B cell (primary cell): ENCODE measurements around the gene TOX2. TPM values are rescaled to one million over a fixed set of nuclear protein-coding genes. Genes with fewer than 3 reads are reported as not detected.

Experiments
- ATAC-seq: fragments of 200-7000 bp; cut with Tn5 transposase; one replicate; pipeline ENCODE4 v1.10.0; 2021; ENCODE audit warnings: low read depth, mild to moderate bottlenecking, moderate number of reproducible peaks, moderate library complexity
- CTCF ChIA-PET: fragments of 350-600 bp; sonication (Branson Sonifier 250); formaldehyde crosslinking; loops from one replicate; lab custom pipeline; 2021; ENCODE audit warnings: antibody characterized with exemption, inconsistent platforms; lab: Charles Lee
- POLR2A ChIA-PET: fragments of 350-600 bp; sonication (Branson Sonifier 250); formaldehyde crosslinking; loops from one replicate; lab custom pipeline; 2021; ENCODE audit warnings: antibody characterized with exemption; lab: Charles Lee
- DNase-seq: peaks from one replicate; pipeline ENCODE4 v3.0.0; 2013
- H2AFZ ChIP-seq: 2 replicates; pipeline ENCODE4 v1.6.1; 2012; ENCODE audit warnings: mild to moderate bottlenecking, low read depth, low read length; ENCODE audit not compliant: insufficient read depth, poor library complexity, severe bottlenecking
- H3K27ac ChIP-seq, 2 donors: 1 replicate in 1 of 2; 2 replicates in 1 of 2; pipeline ENCODE4 v1.5.1; 2012 to 2013; ENCODE audit warnings: low read length in 2 of 2, mild to moderate bottlenecking in 2 of 2, moderate library complexity in 1 of 2
- H3K27me3 ChIP-seq, 4 experiments: fragments of 200-600 bp in 1 of 4; sonication (generic) in 1 of 4; replicated peaks in 1 of 4; 1 replicate in 2 of 4; 2 replicates in 2 of 4; pipeline versions ENCODE4 v1.6.1 to v1.7.0; 2013 to 2016; ENCODE audit warnings: low read length in 3 of 4, mild to moderate bottlenecking in 2 of 4, mixed read lengths in 1 of 4, moderate library complexity in 1 of 4; ENCODE audit not compliant: insufficient read depth in 4 of 4, control insufficient read depth in 3 of 4; ENCODE audit errors: control extremely low read depth in 1 of 4
- H3K36me3 ChIP-seq, 2 experiments: replicated peaks in 1 of 2; 1 replicate in 1 of 2; 2 replicates in 1 of 2; pipeline versions ENCODE4 v1.6.1 to v1.7.1; 2013; ENCODE audit warnings: low read length in 1 of 2; ENCODE audit not compliant: insufficient read depth in 2 of 2, control insufficient read depth in 1 of 2; ENCODE audit errors: control extremely low read depth in 1 of 2, extremely low read depth in 1 of 2
- H3K4me1 ChIP-seq, 2 donors: fragments of 200-600 bp in 1 of 2; sonication (generic) in 1 of 2; 1 replicate in 1 of 2; 2 replicates in 1 of 2; pipeline versions ENCODE4 v1.5.1 to v1.6.1; 2013 to 2017; ENCODE audit warnings: low read length in 2 of 2; ENCODE audit not compliant: control insufficient read depth in 2 of 2, insufficient read depth in 2 of 2
- H3K4me2 ChIP-seq: replicated peaks from 2 replicates; pipeline ENCODE3; 2012; ENCODE audit warnings: mild to moderate bottlenecking, low read depth, low read length; ENCODE audit not compliant: poor library complexity, severe bottlenecking
- H3K4me3 ChIP-seq, 5 experiments: fragments of 200-600 bp in 1 of 5; sonication (generic) in 1 of 5; 1 replicate in 3 of 5; 2 replicates in 2 of 5; pipeline versions ENCODE4 v1.5.1 to v1.7.0; 2011 to 2016; ENCODE audit warnings: low read length in 4 of 5, mild to moderate bottlenecking in 4 of 5, low read depth in 2 of 5, control low read depth in 1 of 5, moderate library complexity in 1 of 5; ENCODE audit not compliant: insufficient read depth in 1 of 5; ENCODE audit errors: control extremely low read depth in 1 of 5, extremely low read depth in 1 of 5
- H3K79me2 ChIP-seq: fragments of 200-600 bp; sonication (generic); one replicate; pipeline ENCODE4 v1.6.0; 2016; ENCODE audit warnings: low read length; ENCODE audit not compliant: control insufficient read depth, insufficient read depth
- H3K9ac ChIP-seq: fragments of 200-600 bp; sonication (generic); 2 replicates; pipeline ENCODE4 v1.6.1; 2017; ENCODE audit warnings: mild to moderate bottlenecking, low read length, moderate library complexity
- H3K9me3 ChIP-seq, 3 donors: one replicate each; pipeline versions ENCODE4 v1.6.1 to v1.7.1; 2013; ENCODE audit warnings: low read length in 2 of 3; ENCODE audit not compliant: control insufficient read depth in 2 of 3, insufficient read depth in 1 of 3; ENCODE audit errors: control extremely low read depth in 1 of 3
- H4K20me1 ChIP-seq: 2 replicates; pipeline ENCODE4 v1.6.0; 2012; ENCODE audit warnings: mild to moderate bottlenecking, low read length; ENCODE audit not compliant: insufficient read depth, control insufficient read depth, poor library complexity, severe bottlenecking
- H3K27ac Mint-ChIP-seq: one replicate; pipeline ENCODE4 v1.8.0; 2021; ENCODE audit warnings: mixed read lengths
- H3K27me3 Mint-ChIP-seq: one replicate; pipeline ENCODE4 v1.8.0; 2021; ENCODE audit warnings: mixed read lengths
- H3K4me1 Mint-ChIP-seq: one replicate; pipeline ENCODE4 v1.8.0; 2021; ENCODE audit warnings: mixed read lengths
- H3K4me3 Mint-ChIP-seq: one replicate; pipeline ENCODE4 v1.8.0; 2021; ENCODE audit warnings: mixed read lengths
- H3K9me3 Mint-ChIP-seq: one replicate; pipeline ENCODE4 v1.8.0; 2022; ENCODE audit warnings: mixed read lengths; ENCODE audit not compliant: insufficient read depth
- EZH2 ChIP-seq: IDR thresholded peaks from 2 replicates; pipeline ENCODE4 v1.6.1; 2012; ENCODE audit warnings: borderline replicate concordance, low read depth, mild to moderate bottlenecking, moderate library complexity, low read length; ENCODE audit not compliant: insufficient read depth, poor library complexity, severe bottlenecking
- WGBS: methylation state at CpG from one replicate; pipeline ENCODE4 v1.1.5; 2013; ENCODE audit warnings: missing lambda C conversion rate; ENCODE audit not compliant: insufficient coverage; 5-methylcytosine and 5-hydroxymethylcytosine counted together
- intact Hi-C: fragments of 100-400 bp; cut with micrococcal nuclease; formaldehyde crosslinking; loops from one replicate; pipeline ENCODE4 v1.10.0; 2022
- polyA plus RNA-seq: library from polyadenylated mRNA; depleted of rRNA; stranded (reverse); fragments of >200 nt; gene quantifications from 2 replicates; pipeline ENCODE4 v1.2.3, GENCODE V29; 2012
- total RNA-seq, 2 donors: library from RNA; stranded (reverse); fragments of 120-200 nt in 1 of 2; gene quantifications; 1 replicate in 1 of 2; 2 replicates in 1 of 2; pipeline versions ENCODE4 v1.2.3 to v1.2.4, GENCODE V29; 2013 to 2022
- TF ChIP-seq, protein P1 (sequence below): fragments of 200-600 bp; IDR thresholded peaks from one replicate; pipeline ENCODE4 v1.8.0; 2022; ENCODE audit warnings: antibody characterized with exemption, mild to moderate bottlenecking

The TOX2 gene
- total and polyA plus RNA-seq, 2 donors (not counting 1 experiment from before 2014, with no cell fraction given): 1.2 to 4.1 TPM

DNA sequence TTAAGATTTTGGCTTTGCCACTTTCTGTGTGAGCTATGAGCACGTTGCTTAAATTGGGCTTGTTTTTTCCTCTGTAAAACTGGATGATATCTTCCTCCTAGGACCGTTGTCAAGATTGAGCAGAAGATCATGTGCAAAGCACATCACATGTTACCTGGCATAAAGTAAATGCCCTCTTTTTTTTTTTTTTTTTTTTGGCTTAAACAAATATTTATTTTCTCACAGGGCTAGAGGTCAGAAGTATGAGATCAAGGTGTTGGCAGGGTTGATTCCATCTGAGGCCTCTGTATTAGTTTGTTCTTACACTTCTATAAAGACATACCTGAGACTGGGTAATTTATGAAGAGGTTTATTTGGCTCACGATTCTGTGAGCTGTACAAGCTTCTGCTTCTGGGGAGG lies 42.7 kb downstream of the TOX2 start:
- POLR2A ChIA-PET: no interaction called here
- CTCF ChIA-PET: interaction anchor here (0.6 to 0.7 kb wide), 2 partner anchors 35 to 89 kb away, joined by 3 read pairs; no protein-coding TSS in a partner anchor
- ATAC-seq (no peak), DNase-seq (no peak)
- Histone ChIP-seq H3K4me3 (no peak overlapping the region), H3K36me3 (no peaks in the 10 kb centered on the region), H2AFZ (no peak overlapping the region), H4K20me1 (no peaks in the 10 kb centered on the region), H3K27me3 (no peaks in the 10 kb centered on the region), H3K9ac (no peak overlapping the region), H3K79me2 (no peaks in the 10 kb centered on the region), H3K4me2 (no peak overlapping the region), H3K27ac (no peak overlapping the region), H3K4me1 (peaks cover 21 to 39% of the 10 kb centered on the region in 2 donors), H3K9me3 (peaks cover 0 to 8% (median 0%) of the 10 kb centered on the region in 3 donors)
- Mint-ChIP-seq H3K27me3 (no peaks in the 10 kb centered on the region), H3K4me3 (no peak overlapping the region), H3K4me1 (peaks cover 40% of the 10 kb centered on the region), H3K27ac (no peak overlapping the region), H3K9me3 (no peaks in the 10 kb centered on the region)
- 92% methylated on average over 2 of the region's 3 CpGs for WGBS
- TF ChIP-seq, protein P1, sequence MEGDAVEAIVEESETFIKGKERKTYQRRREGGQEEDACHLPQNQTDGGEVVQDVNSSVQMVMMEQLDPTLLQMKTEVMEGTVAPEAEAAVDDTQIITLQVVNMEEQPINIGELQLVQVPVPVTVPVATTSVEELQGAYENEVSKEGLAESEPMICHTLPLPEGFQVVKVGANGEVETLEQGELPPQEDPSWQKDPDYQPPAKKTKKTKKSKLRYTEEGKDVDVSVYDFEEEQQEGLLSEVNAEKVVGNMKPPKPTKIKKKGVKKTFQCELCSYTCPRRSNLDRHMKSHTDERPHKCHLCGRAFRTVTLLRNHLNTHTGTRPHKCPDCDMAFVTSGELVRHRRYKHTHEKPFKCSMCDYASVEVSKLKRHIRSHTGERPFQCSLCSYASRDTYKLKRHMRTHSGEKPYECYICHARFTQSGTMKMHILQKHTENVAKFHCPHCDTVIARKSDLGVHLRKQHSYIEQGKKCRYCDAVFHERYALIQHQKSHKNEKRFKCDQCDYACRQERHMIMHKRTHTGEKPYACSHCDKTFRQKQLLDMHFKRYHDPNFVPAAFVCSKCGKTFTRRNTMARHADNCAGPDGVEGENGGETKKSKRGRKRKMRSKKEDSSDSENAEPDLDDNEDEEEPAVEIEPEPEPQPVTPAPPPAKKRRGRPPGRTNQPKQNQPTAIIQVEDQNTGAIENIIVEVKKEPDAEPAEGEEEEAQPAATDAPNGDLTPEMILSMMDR: no peak
- TF ChIP-seq EZH2: no peak
- intact Hi-C loops: no loop called here

DNA sequence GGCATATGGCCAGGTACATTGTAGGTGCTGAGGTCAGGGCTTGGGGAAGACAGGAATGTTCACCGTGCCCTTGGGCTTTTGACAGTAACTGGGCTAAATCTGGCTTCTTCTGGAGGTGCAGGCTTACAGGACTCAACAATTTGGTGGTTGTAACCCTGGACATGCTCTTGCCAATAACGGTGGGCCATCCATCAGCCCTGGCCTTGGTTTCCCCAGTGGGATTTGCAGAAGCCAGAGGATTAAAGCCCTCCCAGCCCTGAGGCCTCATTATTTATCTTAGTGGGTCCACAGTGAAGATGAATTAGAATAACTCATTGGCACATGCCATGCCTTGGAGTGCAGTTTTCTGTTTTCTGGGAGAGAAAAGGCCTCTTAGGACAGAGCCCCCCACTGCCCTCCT lies 44.0 kb downstream of the TOX2 start:
- H3K27me3 ChIP-seq: no peaks in the 10 kb centered on the region
- no peaks in the 10 kb centered on the region for H3K79me2 ChIP-seq
- H4K20me1 ChIP-seq: no peaks in the 10 kb centered on the region
- H3K9me3 Mint-ChIP-seq: no peaks in the 10 kb centered on the region
- no peak overlapping the region for H3K9ac ChIP-seq
- TF ChIP-seq, protein P1: no peak
- TF ChIP-seq EZH2: no peak
- POLR2A ChIA-PET: no interaction called here
- H3K4me1 Mint-ChIP-seq: peaks cover 40% of the 10 kb centered on the region
- peaks cover 0 to 8% (median 0%) of the 10 kb centered on the region in 3 donors for H3K9me3 ChIP-seq
- H3K27ac Mint-ChIP-seq: no peak overlapping the region
- intact Hi-C loops: no loop called here
- peak overlapping the region; percentile 60 for H2AFZ ChIP-seq
- WGBS: 95% methylated on average over 2 of the region's 2 CpGs
- no peak overlapping the region for H3K27ac ChIP-seq
- no peaks in the 10 kb centered on the region for H3K27me3 Mint-ChIP-seq
- no peak overlapping the region for H3K4me2 ChIP-seq
- no peak for DNase-seq
- H3K36me3 ChIP-seq: no peaks in the 10 kb centered on the region
- ATAC-seq: no peak
- CTCF ChIA-PET: no interaction called here
- no peak overlapping the region for H3K4me3 Mint-ChIP-seq
- peaks cover 21 to 39% of the 10 kb centered on the region in 2 donors for H3K4me1 ChIP-seq
- no peak overlapping the region for H3K4me3 ChIP-seq
